PC-3 (cell line): ENCODE measurements around the gene OR5K2. TPM values are rescaled to one million over a fixed set of nuclear protein-coding genes. Genes with fewer than 3 reads are reported as not detected.

Experiments used
- ATAC-seq: fragments of 200-7000 bp; cut with Tn5 transposase; 2 replicates; pipeline ENCODE4 v1.9.1; 2020; ENCODE audit warnings: mild to moderate bottlenecking, moderate library complexity
- BruUV-seq: library from RNA; stranded (reverse); fragments of 400-500 nt; replicated peaks from 2 replicates; lab custom pipeline; 2021; lab: Mats Ljungman, UMichigan
- CTCF ChIA-PET: fragments of 300-600 bp; sonication (Branson Sonifier 250); formaldehyde crosslinking; loops from one replicate; lab custom pipeline; 2022; ENCODE audit warnings: antibody characterized with exemption; lab: Charles Lee
- POLR2A ChIA-PET: fragments of 300-600 bp; sonication (Branson Sonifier 250); formaldehyde crosslinking; loops from one replicate; lab custom pipeline; 2022; ENCODE audit warnings: antibody characterized with exemption; ENCODE audit not compliant: unreplicated experiment; lab: Charles Lee
- DNase-seq: peaks from one replicate; pipeline ENCODE4 v3.0.0-alpha.2; 2015
- H2AFZ ChIP-seq: fragments of 300-600 bp; sonication (generic); 2 replicates; pipeline ENCODE4 v1.6.0; 2016; ENCODE audit warnings: antibody characterized with exemption, low read length
- H3F3A ChIP-seq: fragments of 300-600 bp; sonication (generic); one replicate; pipeline ENCODE4 v1.6.0; 2017; ENCODE audit warnings: antibody characterized with exemption, low read length, control low read depth, mild to moderate bottlenecking; ENCODE audit not compliant: unreplicated experiment
- H3K27ac ChIP-seq: fragments of 300-600 bp; sonication (generic); 2 replicates; pipeline ENCODE4 v1.5.1; 2016; ENCODE audit warnings: mild to moderate bottlenecking, low read length
- H3K27me3 ChIP-seq: fragments of 300-600 bp; sonication (generic); 2 replicates; pipeline ENCODE4 v1.6.1; 2016; ENCODE audit warnings: low read length, mixed read lengths
- H3K36me3 ChIP-seq: fragments of 300-600 bp; sonication (generic); 2 replicates; pipeline ENCODE4 v1.6.1; 2016; ENCODE audit warnings: low read depth, mixed run types, low read length, mixed read lengths
- H3K4me1 ChIP-seq: fragments of 300-600 bp; sonication (generic); 2 replicates; pipeline ENCODE4 v1.5.1; 2016; ENCODE audit warnings: low read length; ENCODE audit not compliant: insufficient read depth
- H3K4me2 ChIP-seq: fragments of 300-600 bp; sonication (generic); 2 replicates; pipeline ENCODE4 v1.6.0; 2016; ENCODE audit warnings: low read length
- H3K4me3 ChIP-seq: fragments of 300-600 bp; sonication (generic); 2 replicates; pipeline ENCODE4 v1.5.1; 2016; ENCODE audit warnings: mild to moderate bottlenecking, low read length, mixed read lengths
- H3K79me2 ChIP-seq: fragments of 300-600 bp; sonication (generic); 2 replicates; pipeline ENCODE4 v1.6.1; 2017; ENCODE audit warnings: low read length, mixed read lengths
- H3K9ac ChIP-seq: fragments of 300-600 bp; sonication (generic); 2 replicates; pipeline ENCODE4 v1.6.0; 2016; ENCODE audit warnings: mild to moderate bottlenecking, low read length
- H3K9me2 ChIP-seq: fragments of 300-600 bp; sonication (generic); replicated peaks from 2 replicates; pipeline ENCODE4 v1.6.1; 2016; ENCODE audit warnings: mixed run types, low read length, mixed read lengths
- H3K9me3 ChIP-seq: fragments of 300-600 bp; sonication (generic); 2 replicates; pipeline ENCODE4 v1.6.1; 2016; ENCODE audit warnings: low read length, mixed read lengths
- H4K20me1 ChIP-seq: fragments of 300-600 bp; sonication (generic); 2 replicates; pipeline ENCODE4 v1.6.1; 2016; ENCODE audit warnings: low read length, mixed read lengths
- CTCF ChIP-seq: fragments of 300-600 bp; sonication (generic); conservative IDR thresholded peaks from 2 replicates; pipeline ENCODE4 v1.5.1; 2017; ENCODE audit warnings: antibody characterized with exemption, low read depth, mild to moderate bottlenecking, low read length
- EZH2 ChIP-seq: fragments of 300-600 bp; sonication (generic); IDR thresholded peaks from one replicate; pipeline ENCODE4 v1.6.1; 2017; ENCODE audit warnings: antibody characterized with exemption, mild to moderate bottlenecking, low read length; ENCODE audit not compliant: unreplicated experiment
- EZH2phosphoT487 ChIP-seq: fragments of 300-600 bp; sonication (generic); IDR thresholded peaks from 2 replicates; pipeline ENCODE4 v1.6.1; 2018; ENCODE audit warnings: mild to moderate bottlenecking, antibody characterized with exemption, low read length, borderline replicate concordance
- intact Hi-C: fragments of 100-400 bp; cut with micrococcal nuclease; formaldehyde crosslinking; loops from 2 replicates; pipeline ENCODE4 v1.9.0; 2023
- total RNA-seq: library from RNA; depleted of rRNA; stranded (reverse); fragments of >200 nt; gene quantifications from 2 replicates; pipeline ENCODE4 v1.2.3, GENCODE V29; 2014

The OR5K2 gene
- total RNA-seq, 1 experiment from 2014 or later: not detected

GRCh38 chr3:98532709-98533571, 35.5 kb downstream of the OR5K2 start:
- ChIA-PET CTCF (interaction anchor here (0.6 kb wide), 1 partner anchor 22 kb away, joined by 3 read pairs; no protein-coding TSS in a partner anchor), POLR2A (no interaction called here)
- Histone ChIP-seq H3K4me3 (no peak overlapping the region), H4K20me1 (no peaks in the 10 kb centered on the region), H3K9me3 (no peaks in the 10 kb centered on the region), H3K27ac (no peak overlapping the region), H3K4me2 (no peak overlapping the region), H3K9me2 (no peaks in the 10 kb centered on the region), H3K4me1 (peaks cover 3% of the 10 kb centered on the region; the same call in 1 of the 2 replicates), H3K9ac (no peak overlapping the region), H3F3A (no peaks in the 10 kb centered on the region), H3K27me3 (no peaks in the 10 kb centered on the region; the same call in 1 of the 2 replicates), H3K79me2 (no peaks in the 10 kb centered on the region), H3K36me3 (no peaks in the 10 kb centered on the region), H2AFZ (no peak overlapping the region)
- BruUV-seq: no TSS peak
- DNase-seq: no peak
- TF ChIP-seq EZH2: no peak
- no peak for TF ChIP-seq CTCF
- no peak for TF ChIP-seq EZH2phosphoT487
- intact Hi-C loops: no loop called here
- no peak for ATAC-seq

GRCh38 chr3:98534168-98534567, 36.7 kb downstream of the OR5K2 start:
- H3K9me3 ChIP-seq: no peaks in the 10 kb centered on the region
- no peak overlapping the region for H3K27ac ChIP-seq
- no peaks in the 10 kb centered on the region for H4K20me1 ChIP-seq
- H3K36me3 ChIP-seq: no peaks in the 10 kb centered on the region
- H3K9ac ChIP-seq: no peak overlapping the region
- TF ChIP-seq EZH2phosphoT487: no peak
- TF ChIP-seq EZH2: no peak
- intact Hi-C loops: no loop called here
- no peak overlapping the region for H3K4me3 ChIP-seq
- no peak overlapping the region for H3K4me2 ChIP-seq
- peaks cover 8% of the 10 kb centered on the region for H3K4me1 ChIP-seq
- POLR2A ChIA-PET: no interaction called here
- CTCF ChIA-PET: no interaction called here
- no peaks in the 10 kb centered on the region for H3F3A ChIP-seq
- no peaks in the 10 kb centered on the region; the same call in 1 of the 2 replicates for H3K27me3 ChIP-seq
- no peaks in the 10 kb centered on the region for H3K79me2 ChIP-seq
- no peak overlapping the region for H2AFZ ChIP-seq
- no TSS peak for BruUV-seq
- no peaks in the 10 kb centered on the region for H3K9me2 ChIP-seq
- DNase-seq (no peak), ATAC-seq (no peak)

GRCh38 chr3:98534734-98535133, 37.3 kb downstream of the OR5K2 start:
- Histone ChIP-seq H3K9me2 (no peaks in the 10 kb centered on the region), H3F3A (no peaks in the 10 kb centered on the region), H4K20me1 (no peaks in the 10 kb centered on the region), H3K27me3 (no peaks in the 10 kb centered on the region; the same call in 1 of the 2 replicates), H3K79me2 (no peaks in the 10 kb centered on the region), H3K27ac (no peak overlapping the region), H3K4me1 (peaks cover 8% of the 10 kb centered on the region), H2AFZ (no peak overlapping the region), H3K4me2 (no peak overlapping the region), H3K4me3 (no peak overlapping the region), H3K9me3 (no peaks in the 10 kb centered on the region), H3K9ac (no peak overlapping the region), H3K36me3 (no peaks in the 10 kb centered on the region)
- ChIA-PET CTCF (no interaction called here), POLR2A (no interaction called here)
- intact Hi-C loops: no loop called here
- BruUV-seq: no TSS peak
- DNase-seq (no peak), ATAC-seq (no peak)
- TF ChIP-seq EZH2: no peak
- no peak for TF ChIP-seq CTCF
- no peak for TF ChIP-seq EZH2phosphoT487
